ENCODE results near the gene TNS2. TPM values are rescaled to one million over a fixed set of nuclear protein-coding genes. Genes with fewer than 3 reads are reported as not detected.

The TNS2 gene
- total and polyA plus RNA-seq, 2 of the 13 experiments (the other 11 are each of a cell fraction or from before 2014, with no cell fraction given): 8.9 to 20.4 TPM

- TF ChIP-seq ZHX1 (CRISPR knock-in tag; IDR thresholded peaks at IDR 0.05; ENCODE audit: low read depth) (no peak), ZNF776 (CRISPR knock-in tag; IDR thresholded peaks at IDR 0.05) (0 out of 2 replicates have a peak, but pooled peaks have one; percentile 5), ATF5 (CRISPR knock-in tag; IDR thresholded peaks at IDR 0.05; ENCODE audit: low read depth) (no peak), KAT2B (IDR thresholded peaks at IDR 0.05; ENCODE audit: borderline replicate concordance, low read depth, low read length) (no peak), KLF16 (CRISPR knock-in tag; IDR thresholded peaks at IDR 0.05) (no peak), ZNF451 (CRISPR knock-in tag; IDR thresholded peaks at IDR 0.05) (no peak), ZEB1 (IDR thresholded peaks at IDR 0.05; ENCODE audit: insufficient replicate concordance, low read depth) (peak; percentile 12), RAD21 (CRISPR knock-in tag; IDR thresholded peaks at IDR 0.05) (no peak), MBNL3 (CRISPR knock-in tag; conservative IDR thresholded peaks at IDR 0.05) (no peak), ZNF740 (CRISPR knock-in tag; IDR thresholded peaks at IDR 0.05) (peak; percentile 79), ZSCAN30 (CRISPR knock-in tag; IDR thresholded peaks at IDR 0.05) (no peak), PBX3 (CRISPR knock-in tag; IDR thresholded peaks at IDR 0.05; ENCODE audit: borderline replicate concordance) (0 out of 2 replicates have a peak, but pooled peaks have one; percentile 50), ATRX (CRISPR knock-in tag; IDR thresholded peaks at IDR 0.05; ENCODE audit: borderline replicate concordance) (no peak), ZBED4 (CRISPR knock-in tag; IDR thresholded peaks at IDR 0.05; ENCODE audit: borderline replicate concordance) (no peak), TBL1XR1 (IDR thresholded peaks at IDR 0.05; ENCODE audit: borderline replicate concordance, low read length, partially characterized antibody) (no peak), SKI (IDR thresholded peaks at IDR 0.05; ENCODE audit: partially characterized antibody) (no peak), NCOA2 (CRISPR knock-in tag; IDR thresholded peaks at IDR 0.05) (no peak)
Observed at GRCh38 chr12:53005215-53005985, 44.5 kb upstream of the TNS2 start (continued).

All from HepG2 (cell line).